ENCODE data around the gene SELENOI.
"Not testable (repeated sequence)": the region's sequence is repeated elsewhere in the genome, so short reads cannot be mapped to it uniquely, and the experiment has no call there.

SELENOI gene

GRCh38 chr2:26345545-26346453 is at the start of gene SELENOI:
Gene SELENOI, plus strand, starts transcription at chr2:26346143. Its CDS starts 90 bp downstream, at chr2:26346233.
- Mint-ChIP-seq H3K36me3 (peaks cover 5% of the 10 kb centered on the region), H3K4me3 (peak within 1 kb of the TSS; percentile 96), H3K9me3 (no peaks in the 10 kb centered on the region), H3K4me1 (peaks cover 36% of the 10 kb centered on the region), H3K27ac (peak within 1 kb of the TSS; percentile 96), H3K27me3 (no peaks in the 10 kb centered on the region)

GRCh38 chr2:26297061-26297460 is 48.9 kb upstream of the SELENOI start:
- H3K27me3 Mint-ChIP-seq: no peaks in the 10 kb centered on the region
- H3K9me3 Mint-ChIP-seq: no peaks in the 10 kb centered on the region
- H3K27ac Mint-ChIP-seq: peak overlapping the region; percentile 9
- no peaks in the 10 kb centered on the region for H3K36me3 Mint-ChIP-seq
- no peak overlapping the region for H3K4me3 Mint-ChIP-seq
- H3K4me1 Mint-ChIP-seq: peaks cover 4% of the 10 kb centered on the region

- Mint-ChIP-seq H3K4me3 (no peak overlapping the region), H3K36me3 (no peaks in the 10 kb centered on the region), H3K27ac (no peak overlapping the region), H3K4me1 (peaks cover 4% of the 10 kb centered on the region), H3K27me3 (no peaks in the 10 kb centered on the region), H3K9me3 (no peaks in the 10 kb centered on the region)
Measured at GRCh38 chr2:26298286-26298637, 47.7 kb upstream of the SELENOI start.

- Mint-ChIP-seq H3K27ac (no peak overlapping the region), H3K4me1 (peaks cover 4% of the 10 kb centered on the region), H3K4me3 (no peak overlapping the region), H3K36me3 (no peaks in the 10 kb centered on the region), H3K9me3 (no peaks in the 10 kb centered on the region), H3K27me3 (no peaks in the 10 kb centered on the region)
Measured at GRCh38 chr2:26298638-26299393, 47.1 kb upstream of the SELENOI start.

GRCh38 chr2:26299471-26300101 is 46.4 kb upstream of the SELENOI start:
- no peak overlapping the region for H3K4me3 Mint-ChIP-seq
- peaks cover 2% of the 10 kb centered on the region for H3K36me3 Mint-ChIP-seq
- H3K27ac Mint-ChIP-seq: no peak overlapping the region
- peaks cover 4% of the 10 kb centered on the region for H3K4me1 Mint-ChIP-seq
- H3K27me3 Mint-ChIP-seq: no peaks in the 10 kb centered on the region
- no peaks in the 10 kb centered on the region for H3K9me3 Mint-ChIP-seq

GRCh38 chr2:26300234-26300925 is 45.6 kb upstream of the SELENOI start:
- Mint-ChIP-seq H3K27ac (no peak overlapping the region), H3K4me3 (no peak overlapping the region), H3K9me3 (no peaks in the 10 kb centered on the region), H3K36me3 (peaks cover 2% of the 10 kb centered on the region), H3K4me1 (peaks cover 4% of the 10 kb centered on the region), H3K27me3 (no peaks in the 10 kb centered on the region)

- H3K4me1 Mint-ChIP-seq: peaks cover 4% of the 10 kb centered on the region
Measured at GRCh38 chr2:26302846-26303245, 43.1 kb upstream of the SELENOI start.

GRCh38 chr2:26305094-26305493 is 40.8 kb upstream of the SELENOI start:
- not testable (repeated sequence) for H3K9me3 Mint-ChIP-seq, H3K36me3 Mint-ChIP-seq, H3K27me3 Mint-ChIP-seq, H3K4me1 Mint-ChIP-seq, H3K27ac Mint-ChIP-seq, H3K4me3 Mint-ChIP-seq

More at GRCh38 chr2:26302846-26303245, 43.1 kb upstream of the SELENOI start:
- Mint-ChIP-seq H3K9me3 (no peaks in the 10 kb centered on the region), H3K4me3 (no peak overlapping the region), H3K27me3 (no peaks in the 10 kb centered on the region), H3K36me3 (peaks cover 2% of the 10 kb centered on the region), H3K27ac (no peak overlapping the region)

- H3K4me1 Mint-ChIP-seq: peaks cover 4% of the 10 kb centered on the region
- H3K9me3 Mint-ChIP-seq: no peaks in the 10 kb centered on the region
- H3K36me3 Mint-ChIP-seq: peaks cover 3% of the 10 kb centered on the region
- H3K4me3 Mint-ChIP-seq: no peak overlapping the region
- H3K27me3 Mint-ChIP-seq: no peaks in the 10 kb centered on the region
- H3K27ac Mint-ChIP-seq: no peak overlapping the region
Measured at GRCh38 chr2:26305540-26305939, 40.4 kb upstream of the SELENOI start.

- Mint-ChIP-seq H3K36me3 (peaks cover 4% of the 10 kb centered on the region), H3K27me3 (no peaks in the 10 kb centered on the region), H3K4me1 (no peaks in the 10 kb centered on the region), H3K9me3 (no peaks in the 10 kb centered on the region), H3K4me3 (no peak overlapping the region), H3K27ac (no peak overlapping the region)
Measured at GRCh38 chr2:26309921-26310320, 36.0 kb upstream of the SELENOI start.

- Mint-ChIP-seq H3K36me3 (peaks cover 4% of the 10 kb centered on the region), H3K4me3 (no peak overlapping the region)
Measured at GRCh38 chr2:26312471-26312870, 33.5 kb upstream of the SELENOI start.

GRCh38 chr2:26313446-26313845 is 32.5 kb upstream of the SELENOI start:
- no peaks in the 10 kb centered on the region for H3K9me3 Mint-ChIP-seq
- H3K27ac Mint-ChIP-seq: no peak overlapping the region
- no peaks in the 10 kb centered on the region for H3K4me1 Mint-ChIP-seq
- H3K36me3 Mint-ChIP-seq: peaks cover 4% of the 10 kb centered on the region
- no peak overlapping the region for H3K4me3 Mint-ChIP-seq
- H3K27me3 Mint-ChIP-seq: no peaks in the 10 kb centered on the region

More at GRCh38 chr2:26312471-26312870, 33.5 kb upstream of the SELENOI start:
- no peaks in the 10 kb centered on the region for H3K9me3 Mint-ChIP-seq
- H3K27me3 Mint-ChIP-seq: no peaks in the 10 kb centered on the region
- H3K4me1 Mint-ChIP-seq: no peaks in the 10 kb centered on the region
- no peak overlapping the region for H3K27ac Mint-ChIP-seq

GRCh38 chr2:26314243-26314642 is 31.7 kb upstream of the SELENOI start:
- Mint-ChIP-seq H3K27ac (no peak overlapping the region), H3K36me3 (peaks cover 3% of the 10 kb centered on the region), H3K4me1 (no peaks in the 10 kb centered on the region), H3K4me3 (no peak overlapping the region), H3K27me3 (no peaks in the 10 kb centered on the region), H3K9me3 (no peaks in the 10 kb centered on the region)

- Mint-ChIP-seq H3K27me3 (no peaks in the 10 kb centered on the region), H3K4me3 (no peak overlapping the region), H3K27ac (no peak overlapping the region), H3K9me3 (no peaks in the 10 kb centered on the region), H3K36me3 (peaks cover 1% of the 10 kb centered on the region), H3K4me1 (no peaks in the 10 kb centered on the region)
Measured at GRCh38 chr2:26316041-26316440, 29.9 kb upstream of the SELENOI start.

- Mint-ChIP-seq H3K4me3 (no peak overlapping the region), H3K27ac (no peak overlapping the region), H3K27me3 (no peaks in the 10 kb centered on the region), H3K4me1 (no peaks in the 10 kb centered on the region), H3K36me3 (no peaks in the 10 kb centered on the region), H3K9me3 (no peaks in the 10 kb centered on the region)
Measured at GRCh38 chr2:26316845-26317244, 29.1 kb upstream of the SELENOI start.
